ENCODE results near the gene RTN1.

Gene RTN1

GRCh38 chr14:59622631-59623030, 247.9 kb downstream of the RTN1 start:
- DNase-seq = no peak

GRCh38 chr14:59619061-59619460, 251.5 kb downstream of the RTN1 start:
- no peak for DNase-seq

- no peak for DNase-seq
Observed at GRCh38 chr14:59601056-59601455, 269.5 kb downstream of the RTN1 start.

GRCh38 chr14:59600211-59600945, 270.2 kb downstream of the RTN1 start:
- DNase-seq = no peak

GRCh38 chr14:59595071-59595470, 275.5 kb downstream of the RTN1 start:
- DNase-seq = no peak

- no peak for DNase-seq
Observed at GRCh38 chr14:59591641-59592370, 278.8 kb downstream of the RTN1 start.

GRCh38 chr14:59588101-59588500, 282.5 kb downstream of the RTN1 start:
- no peak for DNase-seq

- no peak for DNase-seq
Observed at GRCh38 chr14:59585891-59586554, 284.6 kb downstream of the RTN1 start.

- DNase-seq = no peak
Observed at GRCh38 chr14:59583755-59584154, 286.8 kb downstream of the RTN1 start.

- DNase-seq = no peak
Observed at GRCh38 chr14:59582845-59583509, 287.6 kb downstream of the RTN1 start.

- no peak for DNase-seq
Observed at GRCh38 chr14:59582161-59582560, 288.4 kb downstream of the RTN1 start.

GRCh38 chr14:59580911-59581310, 289.7 kb downstream of the RTN1 start:
- no peak for DNase-seq

- peak; percentile 95 for DNase-seq
Observed at GRCh38 chr14:59576332-59577294, 294.0 kb downstream of the RTN1 start, which contains the start of gene CCDC175. Gene CCDC175, minus strand, starts transcription at chr14:59576812. Its CDS starts 37 bp downstream, at chr14:59576775.

- no peak for DNase-seq
Observed at GRCh38 chr14:59570122-59570521, 300.5 kb downstream of the RTN1 start.

GRCh38 chr14:59566725-59567124, 303.9 kb downstream of the RTN1 start:
- DNase-seq = no peak

- DNase-seq = no peak
Observed at GRCh38 chr14:59566296-59566695, 304.3 kb downstream of the RTN1 start.

GRCh38 chr14:59565087-59565486, 305.5 kb downstream of the RTN1 start:
- DNase-seq = no peak

- DNase-seq = no peak
Observed at GRCh38 chr14:59564366-59564765, 306.2 kb downstream of the RTN1 start.

GRCh38 chr14:59547310-59547709, 323.3 kb downstream of the RTN1 start:
- DNase-seq = no peak
